Stimulated activated memory B cell treated with anti-CD40 and anti-IgM and Interleukin-4, amounts not matched to agents 10 μg/mL and 1 μg/mL and 100 μg/mL, for 72 hours (primary cell): ENCODE results near the gene ATP6V1B1.
"Not testable (repeated sequence)": the region's sequence is repeated elsewhere in the genome, so short reads cannot be mapped to it uniquely, and the experiment has no call there.

Experiments
- ATAC-seq: fragments of 150-1000 bp; cut with Tn5 transposase; 2 replicates; pipeline ENCODE4 v1.10.0; 2021
- H3K27ac Mint-ChIP-seq: one replicate; pipeline ENCODE4 v1.8.0; 2022; ENCODE audit warnings: mild to moderate bottlenecking, mixed read lengths
- H3K27me3 Mint-ChIP-seq: one replicate; pipeline ENCODE4 v1.8.0; 2022; ENCODE audit warnings: mixed read lengths
- H3K36me3 Mint-ChIP-seq: one replicate; pipeline ENCODE4 v1.8.0; 2022; ENCODE audit warnings: mixed read lengths
- H3K4me1 Mint-ChIP-seq: one replicate; pipeline ENCODE4 v1.8.0; 2022; ENCODE audit warnings: mixed read lengths
- H3K4me3 Mint-ChIP-seq: one replicate; pipeline ENCODE4 v1.8.0; 2022; ENCODE audit warnings: mild to moderate bottlenecking, moderate library complexity, mixed read lengths
- H3K9me3 Mint-ChIP-seq: one replicate; pipeline ENCODE4 v1.8.0; 2022; ENCODE audit warnings: mixed read lengths

Gene ATP6V1B1

GRCh38 chr2:70990216-70990615 lies 54.5 kb downstream of the ATP6V1B1 start:
- Mint-ChIP-seq H3K27ac (no peak overlapping the region), H3K4me1 (peaks cover 37% of the 10 kb centered on the region), H3K36me3 (peaks cover 43% of the 10 kb centered on the region), H3K27me3 (no peaks in the 10 kb centered on the region), H3K4me3 (no peak overlapping the region), H3K9me3 (no peaks in the 10 kb centered on the region)
- ATAC-seq = no peak

GRCh38 chr2:70991142-70991541 lies 55.4 kb downstream of the ATP6V1B1 start:
- Mint-ChIP-seq H3K27ac (no peak overlapping the region), H3K9me3 (no peaks in the 10 kb centered on the region), H3K27me3 (no peaks in the 10 kb centered on the region), H3K36me3 (peaks cover 39% of the 10 kb centered on the region), H3K4me1 (peaks cover 38% of the 10 kb centered on the region), H3K4me3 (no peak overlapping the region)
- ATAC-seq = no peak

GRCh38 chr2:70991742-70992141 lies 56.0 kb downstream of the ATP6V1B1 start:
- Mint-ChIP-seq H3K9me3 (no peaks in the 10 kb centered on the region), H3K27me3 (no peaks in the 10 kb centered on the region), H3K36me3 (peaks cover 33% of the 10 kb centered on the region), H3K27ac (no peak overlapping the region), H3K4me1 (peaks cover 35% of the 10 kb centered on the region), H3K4me3 (no peak overlapping the region)
- no peak for ATAC-seq

- Mint-ChIP-seq H3K27me3 (no peaks in the 10 kb centered on the region), H3K4me3 (peak overlapping the region; percentile 91), H3K27ac (peak overlapping the region; percentile 84), H3K36me3 (peaks cover 23% of the 10 kb centered on the region), H3K9me3 (no peaks in the 10 kb centered on the region), H3K4me1 (peaks cover 35% of the 10 kb centered on the region)
- ATAC-seq = no peak
Measured at GRCh38 chr2:70992945-70993853, 57.5 kb downstream of the ATP6V1B1 start.

GRCh38 chr2:70994009-70994698 lies 58.5 kb downstream of the ATP6V1B1 start:
- Mint-ChIP-seq H3K27me3 (no peaks in the 10 kb centered on the region), H3K27ac (peak overlapping the region; percentile 84), H3K4me1 (peaks cover 36% of the 10 kb centered on the region), H3K9me3 (no peaks in the 10 kb centered on the region), H3K4me3 (peak overlapping the region; percentile 91), H3K36me3 (peaks cover 14% of the 10 kb centered on the region)
- ATAC-seq = peak; percentile 50

- Mint-ChIP-seq H3K4me1 (peaks cover 41% of the 10 kb centered on the region), H3K36me3 (peaks cover 14% of the 10 kb centered on the region), H3K4me3 (peak within 1 kb of the TSS; percentile 91), H3K27me3 (no peaks in the 10 kb centered on the region), H3K27ac (peak within 1 kb of the TSS; percentile 84), H3K9me3 (no peaks in the 10 kb centered on the region)
- peak; percentile 99 for ATAC-seq
Measured at GRCh38 chr2:70994699-70995425, 59.2 kb downstream of the ATP6V1B1 start, which contains the start of gene TEX261. TSS of gene TEX261 (minus strand) at chr2:70994873. CDS start at chr2:70994757, 116 bp downstream.

- H3K27ac Mint-ChIP-seq = peak overlapping the region; percentile 63
- H3K9me3 Mint-ChIP-seq = no peaks in the 10 kb centered on the region
- no peaks in the 10 kb centered on the region for H3K27me3 Mint-ChIP-seq
- peak overlapping the region; percentile 83 for H3K4me3 Mint-ChIP-seq
- peaks cover 12% of the 10 kb centered on the region for H3K36me3 Mint-ChIP-seq
- peak; percentile 61 for ATAC-seq
- peaks cover 41% of the 10 kb centered on the region for H3K4me1 Mint-ChIP-seq
Measured at GRCh38 chr2:70995426-70995729, 59.7 kb downstream of the ATP6V1B1 start.

GRCh38 chr2:70998885-70999284 lies 63.2 kb downstream of the ATP6V1B1 start:
- H3K36me3 Mint-ChIP-seq, ATAC-seq, H3K27me3 Mint-ChIP-seq, H3K4me3 Mint-ChIP-seq, H3K9me3 Mint-ChIP-seq, H3K27ac Mint-ChIP-seq: not testable (repeated sequence)
- H3K4me1 Mint-ChIP-seq = peaks cover 32% of the 10 kb centered on the region

- H3K4me3 Mint-ChIP-seq = no peak overlapping the region
- no peaks in the 10 kb centered on the region for H3K9me3 Mint-ChIP-seq
- no peaks in the 10 kb centered on the region for H3K36me3 Mint-ChIP-seq
- no peak for ATAC-seq
- H3K27me3 Mint-ChIP-seq = no peaks in the 10 kb centered on the region
- H3K4me1 Mint-ChIP-seq = peaks cover 28% of the 10 kb centered on the region
- H3K27ac Mint-ChIP-seq = no peak overlapping the region
Measured at GRCh38 chr2:70999362-70999761, 63.7 kb downstream of the ATP6V1B1 start.

- H3K4me3 Mint-ChIP-seq, H3K27ac Mint-ChIP-seq, H3K9me3 Mint-ChIP-seq, H3K36me3 Mint-ChIP-seq, H3K27me3 Mint-ChIP-seq, ATAC-seq: not testable (repeated sequence)
- H3K4me1 Mint-ChIP-seq = peaks cover 28% of the 10 kb centered on the region
Measured at GRCh38 chr2:70999931-71000330, 64.2 kb downstream of the ATP6V1B1 start.

- Mint-ChIP-seq H3K36me3 (no peaks in the 10 kb centered on the region), H3K4me3 (peak overlapping the region; percentile 72), H3K27ac (peak overlapping the region; percentile 83), H3K27me3 (peaks cover 9% of the 10 kb centered on the region), H3K4me1 (peaks cover 21% of the 10 kb centered on the region), H3K9me3 (no peaks in the 10 kb centered on the region)
- peak; percentile 91 for ATAC-seq
Measured at GRCh38 chr2:71000780-71001591, 65.3 kb downstream of the ATP6V1B1 start.

GRCh38 chr2:71001592-71001927 lies 65.9 kb downstream of the ATP6V1B1 start:
- no peaks in the 10 kb centered on the region for H3K9me3 Mint-ChIP-seq
- H3K27ac Mint-ChIP-seq = peak overlapping the region; percentile 83
- peaks cover 13% of the 10 kb centered on the region for H3K27me3 Mint-ChIP-seq
- no peak for ATAC-seq
- H3K36me3 Mint-ChIP-seq = no peaks in the 10 kb centered on the region
- no peak overlapping the region for H3K4me3 Mint-ChIP-seq
- H3K4me1 Mint-ChIP-seq = peaks cover 19% of the 10 kb centered on the region

- H3K4me3 Mint-ChIP-seq = no peak overlapping the region
- H3K36me3 Mint-ChIP-seq = no peaks in the 10 kb centered on the region
- ATAC-seq = no peak
- no peaks in the 10 kb centered on the region for H3K9me3 Mint-ChIP-seq
- H3K27me3 Mint-ChIP-seq = peaks cover 13% of the 10 kb centered on the region
- peaks cover 19% of the 10 kb centered on the region for H3K4me1 Mint-ChIP-seq
- no peak overlapping the region for H3K27ac Mint-ChIP-seq
Measured at GRCh38 chr2:71001981-71002570, 66.4 kb downstream of the ATP6V1B1 start.

GRCh38 chr2:71003396-71003795 lies 67.7 kb downstream of the ATP6V1B1 start:
- H3K27me3 Mint-ChIP-seq = peaks cover 17% of the 10 kb centered on the region
- H3K4me3 Mint-ChIP-seq = no peak overlapping the region
- no peaks in the 10 kb centered on the region for H3K36me3 Mint-ChIP-seq
- no peak for ATAC-seq
- H3K9me3 Mint-ChIP-seq = no peaks in the 10 kb centered on the region
- peaks cover 19% of the 10 kb centered on the region for H3K4me1 Mint-ChIP-seq
- H3K27ac Mint-ChIP-seq = no peak overlapping the region
